GM21717 (cell line): ENCODE measurements around the gene UBTF.

Experiments
- ATAC-seq: cut with Tn5 transposase; IDR thresholded peaks from one replicate; pipeline ENCODE4 v1.9.1; 2021; ENCODE audit warnings: mild to moderate bottlenecking, moderate library complexity; ENCODE audit not compliant: unreplicated experiment

Gene UBTF

GRCh38 chr17:44197980-44198720 lies 21.3 kb downstream of the UBTF start:
- ATAC-seq, result no peak

GRCh38 chr17:44197107-44197506 lies 22.4 kb downstream of the UBTF start:
- no peak for ATAC-seq

- ATAC-seq, result no peak
Observed at GRCh38 chr17:44193326-44194084, 26.0 kb downstream of the UBTF start.

- no peak for ATAC-seq
Observed at GRCh38 chr17:44192750-44193149, 26.7 kb downstream of the UBTF start.

GRCh38 chr17:44191941-44192496 lies 27.5 kb downstream of the UBTF start:
- ATAC-seq, result no peak

- ATAC-seq, result no peak
Observed at GRCh38 chr17:44191369-44191768, 28.1 kb downstream of the UBTF start.

- no peak for ATAC-seq
Observed at GRCh38 chr17:44190481-44190880, 29.0 kb downstream of the UBTF start.

- ATAC-seq, result no peak
Observed at GRCh38 chr17:44188576-44189403, 30.7 kb downstream of the UBTF start.

- ATAC-seq, result peak; percentile 37
Observed at GRCh38 chr17:44187131-44187899, 32.2 kb downstream of the UBTF start.

- ATAC-seq, result peak; percentile 76
Observed at GRCh38 chr17:44186307-44187130, 33.0 kb downstream of the UBTF start, which contains the start of gene TMUB2. TMUB2 (plus strand) TSS chr17:44186972; CDS start chr17:44187709, 737 bp downstream.

GRCh38 chr17:44184212-44184810 lies 35.2 kb downstream of the UBTF start:
- ATAC-seq, result no peak

- no peak for ATAC-seq
Observed at GRCh38 chr17:44183024-44183423, 36.5 kb downstream of the UBTF start.

- no peak for ATAC-seq
Observed at GRCh38 chr17:44178133-44178532, 41.3 kb downstream of the UBTF start.

- no peak for ATAC-seq
Observed at GRCh38 chr17:44177640-44178039, 41.8 kb downstream of the UBTF start.

- ATAC-seq, result no peak
Observed at GRCh38 chr17:44176671-44177501, 42.6 kb downstream of the UBTF start.

GRCh38 chr17:44176257-44176656 lies 43.2 kb downstream of the UBTF start:
- ATAC-seq, result no peak

- no peak for ATAC-seq
Observed at GRCh38 chr17:44174427-44174826, 45.0 kb downstream of the UBTF start.

- ATAC-seq, result no peak
Observed at GRCh38 chr17:44171931-44172455, 47.5 kb downstream of the UBTF start.
